GM20000 (cell line): Measurements from ENCODE around the gene PLCB4.

Experiments used
- DNase-seq: peaks from one replicate; pipeline ENCODE4 v3.0.0; 2012; ENCODE audit warnings: low spot score
- CTCF ChIP-seq: IDR thresholded peaks from 2 replicates; pipeline ENCODE4 v1.5.1; 2012; ENCODE audit warnings: mild to moderate bottlenecking, control low read depth; ENCODE audit errors: extremely low read depth, missing control alignments

PLCB4 gene

DNA sequence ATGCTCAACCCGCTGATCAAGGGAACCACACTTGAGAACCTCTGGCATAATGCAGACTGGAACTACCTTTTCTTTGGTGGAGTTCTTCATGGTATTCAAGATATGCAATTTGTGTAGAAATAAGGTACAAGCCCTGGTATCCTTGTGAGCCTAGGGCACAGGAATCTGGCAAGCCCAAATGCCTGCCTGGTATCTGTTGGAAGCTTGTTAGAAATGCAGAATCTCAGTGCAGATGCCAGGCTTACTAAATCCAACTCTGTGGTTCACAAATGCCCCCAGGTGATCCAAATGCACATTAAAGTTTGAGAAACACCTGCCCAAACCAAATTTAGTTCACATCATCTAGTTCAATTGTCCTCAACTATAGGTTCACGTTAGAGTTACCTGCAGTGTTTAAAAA is 285.7 kb downstream of the PLCB4 start:
- no peak for DNase-seq
- no peak for TF ChIP-seq CTCF

DNA sequence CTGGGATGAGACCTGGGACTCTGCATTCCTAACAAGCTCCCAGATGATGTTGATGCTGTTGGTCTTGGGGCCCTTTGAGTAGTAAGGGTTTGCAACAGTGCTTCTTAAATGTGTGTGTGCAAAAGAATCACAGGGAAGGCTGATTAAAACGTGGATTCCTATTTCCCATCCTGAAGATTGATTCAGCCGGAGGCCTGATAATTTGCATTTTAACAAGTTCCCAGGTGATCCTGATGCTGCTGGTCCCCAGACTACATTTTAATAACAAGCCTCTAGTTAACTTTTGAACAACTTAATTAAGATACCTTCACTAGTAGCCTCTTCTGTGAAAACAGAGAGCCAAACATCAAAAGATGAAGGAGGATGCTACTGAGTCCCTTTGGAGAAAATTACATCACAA is 289.1 kb downstream of the PLCB4 start:
- DNase-seq = no peak
- TF ChIP-seq CTCF = no peak

DNA sequence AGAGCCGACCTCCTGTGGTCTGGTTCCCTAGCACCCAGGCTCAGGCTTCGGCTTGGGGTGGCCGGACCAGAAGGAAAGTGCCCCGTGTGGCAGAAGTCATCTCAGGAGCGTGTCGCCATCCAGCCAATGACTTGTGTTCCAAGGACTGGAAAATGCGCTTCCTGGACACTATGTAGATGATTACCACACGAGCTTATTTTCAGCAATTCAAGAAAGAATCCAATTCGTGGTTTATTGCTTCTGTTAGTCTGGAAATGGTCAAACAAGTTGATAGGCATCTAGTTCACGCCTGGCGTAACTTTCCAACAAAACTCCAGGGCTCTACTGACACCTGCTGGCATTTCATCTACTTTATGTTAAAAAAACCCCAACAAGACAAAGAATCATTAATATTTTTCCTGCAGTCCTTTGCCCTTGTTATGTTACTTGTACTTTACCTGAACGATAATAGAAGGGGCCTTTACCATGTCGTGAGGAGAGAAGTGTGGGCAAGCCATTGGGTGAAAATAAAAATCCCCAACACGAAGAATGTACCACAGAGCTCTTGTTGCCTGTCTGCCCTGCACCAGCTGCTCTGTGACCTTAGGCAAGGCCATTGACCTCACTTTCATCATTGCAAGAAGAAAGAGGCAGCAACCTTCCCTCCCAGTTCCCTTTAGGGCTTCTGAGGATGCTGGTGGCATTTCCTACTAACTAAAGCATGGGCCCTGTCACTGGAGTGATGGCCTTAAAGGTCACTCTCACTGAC is 290.8 kb downstream of the PLCB4 start:
- DNase-seq = no peak
- peak; percentile 5 for TF ChIP-seq CTCF

DNA sequence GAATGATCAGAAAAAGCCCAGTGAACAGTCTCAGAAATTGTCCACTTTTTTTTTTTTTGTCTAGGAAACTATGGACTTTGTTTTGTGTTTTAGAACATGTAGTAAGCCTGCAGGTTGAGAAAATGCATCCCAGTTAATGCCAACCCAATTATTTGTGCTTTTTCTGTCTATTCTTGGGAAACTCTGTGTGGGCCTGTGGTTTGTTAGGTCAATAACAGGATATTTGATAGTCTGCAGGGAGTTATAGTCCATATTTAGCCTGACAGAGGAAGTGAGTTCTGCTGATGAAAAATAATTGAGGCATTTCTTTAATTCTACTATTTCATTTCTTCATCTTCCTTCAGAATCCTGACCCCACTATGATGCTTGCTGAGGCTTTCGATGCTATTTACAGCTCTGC is 291.5 kb downstream of the PLCB4 start:
- DNase-seq = no peak
- TF ChIP-seq CTCF = no peak

GRCh38 chr20:9363673-9364072 is 294.8 kb downstream of the PLCB4 start:
- no peak for DNase-seq
- TF ChIP-seq CTCF = no peak

DNA sequence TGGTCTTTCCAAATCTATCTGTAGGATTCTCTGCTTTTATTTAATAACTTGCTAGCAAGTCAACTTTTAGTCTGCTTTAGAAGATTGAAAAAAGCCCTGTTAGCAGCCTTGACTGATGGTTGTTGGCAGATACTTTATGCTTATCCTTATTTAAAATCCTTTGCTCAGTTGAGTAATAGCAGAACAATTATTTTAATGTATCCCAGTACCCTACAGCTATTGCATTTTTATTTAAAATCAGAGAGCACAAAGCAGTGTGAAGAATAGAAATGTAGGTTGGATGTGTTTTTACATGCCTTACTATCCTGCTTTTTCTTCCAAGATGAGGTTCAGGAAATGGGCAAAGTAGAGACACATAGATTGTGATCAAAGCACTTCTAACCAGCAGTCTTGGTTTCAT is 298.4 kb downstream of the PLCB4 start:
- no peak for TF ChIP-seq CTCF
- no peak for DNase-seq

GRCh38 chr20:9367746-9368145 is 298.9 kb downstream of the PLCB4 start:
- DNase-seq = no peak
- no peak for TF ChIP-seq CTCF
